ENCODE results near the gene LRP5. TPM values are rescaled to one million over a fixed set of nuclear protein-coding genes. Genes with fewer than 3 reads are reported as not detected.

The LRP5 gene
- total and polyA plus RNA-seq, 9 of the 15 experiments (the other 6 are each of a cell fraction or from before 2014, with no cell fraction given) = 0.48 to 44.2 (median 13.5) TPM

DNA sequence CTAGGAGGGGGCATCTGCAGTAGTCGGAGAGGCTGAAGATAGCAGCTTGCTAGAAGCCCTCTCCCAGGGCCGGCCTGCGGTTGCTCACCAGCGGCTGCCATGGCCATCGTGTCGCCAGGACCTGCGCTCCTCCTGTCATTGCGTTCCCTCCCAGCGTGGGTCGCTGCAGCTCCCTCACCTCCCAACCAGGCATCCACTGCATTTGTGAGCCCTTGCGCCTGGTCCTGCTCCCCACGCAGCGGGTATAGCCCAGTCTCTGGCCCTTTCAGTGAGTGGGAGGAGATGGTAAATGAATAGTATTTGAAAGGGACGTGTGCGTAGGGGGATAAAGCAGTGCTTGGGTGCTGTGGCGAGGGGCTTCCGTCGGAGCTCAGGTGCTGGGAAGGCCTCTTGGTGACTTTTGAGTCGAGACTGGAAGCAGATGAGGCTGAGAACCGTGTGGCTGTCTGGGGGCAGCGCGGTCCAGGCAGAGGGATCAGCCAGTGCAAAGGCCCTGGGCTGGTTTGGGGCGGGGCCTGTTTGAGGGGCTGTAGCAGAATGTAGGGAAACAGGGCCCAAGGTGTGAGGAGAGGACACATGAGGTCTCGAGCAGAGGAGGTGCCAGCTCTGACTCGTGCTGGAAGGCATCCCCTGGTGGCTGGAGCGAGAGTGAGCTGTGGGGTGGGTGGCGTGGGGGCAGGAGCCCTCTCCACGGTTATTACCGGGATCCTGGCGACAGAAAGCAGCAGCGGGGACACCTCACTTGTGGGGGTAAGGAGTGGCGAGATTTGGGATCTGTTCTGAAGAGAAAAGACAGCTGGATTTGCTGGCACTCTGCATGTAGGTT lies 39.3 kb downstream of the LRP5 start:
- FAIRE-seq = no peak
- ATAC-seq = no peak
- intact Hi-C loops (cut with micrococcal nuclease) (no loop called here), in situ Hi-C loops (cut with MboI) (no loop called here)
- Histone ChIP-seq H3K9me1 (ENCODE audit: control insufficient read depth, insufficient read depth, low read length) (peaks cover 7% of the 10 kb centered on the region), H3K27ac (ENCODE audit: extremely low read depth, low read depth, low read length) (no peak overlapping the region), H3K4me3 (no peak overlapping the region), H3K9me3 (replicated peaks; ENCODE audit: control insufficient read depth, insufficient read depth, low read depth, low read length) (no peaks in the 10 kb centered on the region), H3K27me3 (ENCODE audit: control insufficient read depth in 2 of 2, insufficient read depth in 2 of 2, low read length in 2 of 2) (no peaks in the 10 kb centered on the region), H3K79me2 (ENCODE audit: control insufficient read depth, insufficient read depth, low read length) (peaks cover 12% of the 10 kb centered on the region), H3K4me2 (ENCODE audit: insufficient read depth, low read length) (no peak overlapping the region), H4K20me1 (replicated peaks; ENCODE audit: control insufficient read depth, insufficient read depth, low read length) (peaks cover 8% of the 10 kb centered on the region), H3K4me1 (replicated peaks in 1 of 2; ENCODE audit: control insufficient read depth in 2 of 2, insufficient read depth in 2 of 2, low read length in 2 of 2) (peaks cover 8 to 35% of the 10 kb centered on the region in 2 experiments; a peak in 4 of 5 replicates), H3K36me3 (ENCODE audit: control insufficient read depth, insufficient read depth, low read length) (peaks cover 41% of the 10 kb centered on the region; the same call in 2 of the 3 replicates), H2AFZ (ENCODE audit: low read depth, low read length) (no peak overlapping the region), H3K9ac (ENCODE audit: insufficient read depth in 1 of 2, low read depth in 2 of 2, low read length in 2 of 2) (peak overlapping the region in 1 of 2 experiments; percentile 35; a peak in 1 of 4 replicates)
- ChIA-PET POLR2A (no interaction called here), CTCF (ENCODE audit: low intra/inter-chr PET ratio) (no interaction called here)
- WGBS (ENCODE audit: insufficient coverage, low coverage, missing lambda C conversion rate) = 91% methylated on average over 32 of the region's 32 CpGs
- TF ChIP-seq, protein P1, sequence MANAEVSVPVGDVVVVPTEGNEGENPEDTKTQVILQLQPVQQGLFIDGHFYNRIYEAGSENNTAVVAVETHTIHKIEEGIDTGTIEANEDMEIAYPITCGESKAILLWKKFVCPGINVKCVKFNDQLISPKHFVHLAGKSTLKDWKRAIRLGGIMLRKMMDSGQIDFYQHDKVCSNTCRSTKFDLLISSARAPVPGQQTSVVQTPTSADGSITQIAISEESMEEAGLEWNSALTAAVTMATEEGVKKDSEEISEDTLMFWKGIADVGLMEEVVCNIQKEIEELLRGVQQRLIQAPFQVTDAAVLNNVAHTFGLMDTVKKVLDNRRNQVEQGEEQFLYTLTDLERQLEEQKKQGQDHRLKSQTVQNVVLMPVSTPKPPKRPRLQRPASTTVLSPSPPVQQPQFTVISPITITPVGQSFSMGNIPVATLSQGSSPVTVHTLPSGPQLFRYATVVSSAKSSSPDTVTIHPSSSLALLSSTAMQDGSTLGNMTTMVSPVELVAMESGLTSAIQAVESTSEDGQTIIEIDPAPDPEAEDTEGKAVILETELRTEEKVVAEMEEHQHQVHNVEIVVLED (CRISPR knock-in tag; IDR thresholded peaks at IDR 0.05) = no peak
- TF ChIP-seq KLF10 (CRISPR knock-in tag; IDR thresholded peaks at IDR 0.05) (no peak), ZFX (CRISPR knock-in tag; IDR thresholded peaks at IDR 0.05) (no peak), XRCC5 (IDR thresholded peaks at IDR 0.05; ENCODE audit: low read depth, low read length) (no peak), ZNF175 (CRISPR knock-in tag; IDR thresholded peaks at IDR 0.05; ENCODE audit: low read depth) (no peak), HSF4 (CRISPR knock-in tag; IDR thresholded peaks at IDR 0.05; ENCODE audit: borderline replicate concordance) (no peak)
- TF ChIP-seq, protein P2, sequence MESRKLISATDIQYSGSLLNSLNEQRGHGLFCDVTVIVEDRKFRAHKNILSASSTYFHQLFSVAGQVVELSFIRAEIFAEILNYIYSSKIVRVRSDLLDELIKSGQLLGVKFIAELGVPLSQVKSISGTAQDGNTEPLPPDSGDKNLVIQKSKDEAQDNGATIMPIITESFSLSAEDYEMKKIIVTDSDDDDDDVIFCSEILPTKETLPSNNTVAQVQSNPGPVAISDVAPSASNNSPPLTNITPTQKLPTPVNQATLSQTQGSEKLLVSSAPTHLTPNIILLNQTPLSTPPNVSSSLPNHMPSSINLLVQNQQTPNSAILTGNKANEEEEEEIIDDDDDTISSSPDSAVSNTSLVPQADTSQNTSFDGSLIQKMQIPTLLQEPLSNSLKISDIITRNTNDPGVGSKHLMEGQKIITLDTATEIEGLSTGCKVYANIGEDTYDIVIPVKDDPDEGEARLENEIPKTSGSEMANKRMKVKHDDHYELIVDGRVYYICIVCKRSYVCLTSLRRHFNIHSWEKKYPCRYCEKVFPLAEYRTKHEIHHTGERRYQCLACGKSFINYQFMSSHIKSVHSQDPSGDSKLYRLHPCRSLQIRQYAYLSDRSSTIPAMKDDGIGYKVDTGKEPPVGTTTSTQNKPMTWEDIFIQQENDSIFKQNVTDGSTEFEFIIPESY (CRISPR knock-in tag; IDR thresholded peaks at IDR 0.05) = peak; percentile 79
- no TSS peak for BruUV-seq (replicated peaks)
- DNase-seq (ENCODE audit: extremely low read depth in 1 of 4, low spot score in 3 of 4) = no peak

Measured in K562 (cell line).